HepG2 (cell line): ENCODE results near the gene RPLP2. TPM values are rescaled to one million over a fixed set of nuclear protein-coding genes. Genes with fewer than 3 reads are reported as not detected.

ENCODE experiments used
- AGO1 ChIP-seq: fragments of 200-400 bp; formaldehyde crosslinking; IDR thresholded peaks from 2 replicates; pipeline ENCODE4 v1.6.1; 2017; ENCODE audit warnings: mild to moderate bottlenecking, low read depth, low read length, moderate library complexity; ENCODE audit not compliant: poor library complexity, severe bottlenecking
- ARNT2 ChIP-seq: sonication (generic); formaldehyde crosslinking; IDR thresholded peaks from 2 replicates; pipeline ENCODE4 v1.8.0; 2022; ENCODE audit warnings: mild to moderate bottlenecking, low read depth, missing genetic modification reagents, moderate library complexity
- CSRNP2 ChIP-seq: sonication (generic); formaldehyde crosslinking; conservative IDR thresholded peaks from 2 replicates; pipeline ENCODE4 v1.8.0; 2022; ENCODE audit warnings: low read depth, missing genetic modification reagents
- FOXK2 ChIP-seq: fragments of 450-650 bp; IDR thresholded peaks from 2 replicates; pipeline ENCODE4 v1.6.1; 2016
- GTF3A ChIP-seq: sonication (generic); formaldehyde crosslinking; conservative IDR thresholded peaks from 2 replicates; pipeline ENCODE4 v1.4.0; 2020; ENCODE audit warnings: mild to moderate bottlenecking, missing genetic modification reagents
- JDP2 ChIP-seq: sonication (generic); formaldehyde crosslinking; IDR thresholded peaks from 2 replicates; pipeline ENCODE4 v1.8.1; 2022; ENCODE audit warnings: missing genetic modification reagents, borderline replicate concordance
- PATZ1 ChIP-seq: sonication (generic); formaldehyde crosslinking; IDR thresholded peaks from 2 replicates; pipeline ENCODE4 v1.4.0; 2020; ENCODE audit warnings: missing genetic modification reagents
- REPIN1 ChIP-seq: sonication (generic); formaldehyde crosslinking; IDR thresholded peaks from 2 replicates; pipeline ENCODE4 v1.8.0; 2022; ENCODE audit warnings: missing genetic modification reagents, low read depth, mild to moderate bottlenecking, borderline replicate concordance
- SNAPC4 ChIP-seq: sonication (generic); formaldehyde crosslinking; IDR thresholded peaks from 2 replicates; pipeline ENCODE4 v1.4.0; 2020; ENCODE audit warnings: mild to moderate bottlenecking, missing genetic modification reagents
- ZFP36L1 ChIP-seq: sonication (generic); formaldehyde crosslinking; IDR thresholded peaks from 2 replicates; pipeline ENCODE4 v1.8.0; 2022; ENCODE audit warnings: mild to moderate bottlenecking, missing genetic modification reagents, moderate library complexity
- ZNF275 ChIP-seq: sonication (generic); formaldehyde crosslinking; IDR thresholded peaks from 2 replicates; pipeline ENCODE4 v1.8.0; 2022; ENCODE audit warnings: missing genetic modification reagents, mild to moderate bottlenecking, inconsistent platforms, borderline replicate concordance
- polyA plus RNA-seq, 8 experiments: library from polyadenylated mRNA; depleted of rRNA in 3 of 8; stranded (reverse) in 7 of 8; unstranded in 1 of 8; fragments of >200 nt; fragmentation: Illumina TruSeq in 4 of 8; extraction: Trizol in 4 of 8; gene quantifications; 2 replicates each; pipeline versions ENCODE4 v1.2.1 to v1.2.3, GENCODE V29; 2011 to 2016; ENCODE audit warnings: low read depth in 4 of 8, missing spikeins in 1 of 8, mixed read lengths in 1 of 8; ENCODE audit not compliant: insufficient read depth in 1 of 8
- total RNA-seq, 5 experiments: library from RNA; depleted of rRNA; stranded (reverse); fragments of >200 nt; fragmentation: Illumina TruSeq; extraction: Trizol; gene quantifications; 2 replicates each; pipeline ENCODE4 v1.2.3, GENCODE V29; 2016; ENCODE audit warnings: low read depth in 1 of 5
- TF ChIP-seq, protein P1 (sequence below): IDR thresholded peaks from 2 replicates; pipeline ENCODE4 v1.6.1; 2016; ENCODE audit warnings: missing compliant biosample characterization, missing genetic modification reagents, borderline replicate concordance

RPLP2 gene
- total and polyA plus RNA-seq, 2 of the 13 experiments (the other 11 are each of a cell fraction or from before 2014, with no cell fraction given), result 978 to 2,106 TPM

DNA sequence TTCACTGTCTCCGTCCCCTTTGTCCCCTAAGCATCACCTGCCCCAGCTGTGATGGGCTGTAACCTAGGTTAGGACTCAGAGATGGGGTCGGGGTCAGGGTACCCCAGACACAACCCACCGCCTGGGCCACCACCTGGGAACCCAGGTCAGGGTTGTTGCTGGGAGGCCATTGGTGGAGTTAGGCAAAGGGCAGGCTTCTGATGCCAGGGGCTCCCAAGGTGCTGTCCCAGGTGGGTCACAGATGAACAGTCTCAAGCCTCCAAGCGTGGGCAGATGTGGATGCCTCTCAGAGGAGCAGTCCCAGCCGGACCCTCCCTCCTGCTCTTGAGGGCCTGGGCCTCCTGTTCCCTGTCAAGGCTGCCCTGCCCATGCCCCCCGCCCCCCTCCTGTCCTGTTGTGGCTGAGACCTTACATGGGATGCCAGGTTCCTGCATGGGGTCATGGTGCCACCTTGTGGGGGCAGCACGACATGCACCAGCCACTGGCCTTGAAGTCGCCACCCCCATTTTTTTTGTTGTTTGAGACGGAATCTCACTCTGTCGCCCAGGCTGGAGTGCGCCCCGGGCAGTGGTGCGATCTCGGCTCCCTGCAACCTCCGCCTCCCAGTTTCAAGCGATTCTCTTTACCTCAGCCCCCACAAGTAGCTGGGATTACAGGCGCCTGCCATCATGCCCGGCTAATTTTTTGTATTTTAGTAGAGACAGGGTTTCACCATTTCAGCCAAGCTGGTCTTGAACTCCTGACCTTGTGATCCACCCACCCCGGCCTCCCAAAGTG lies 44.6 kb upstream of the RPLP2 start (continued):
- TF ChIP-seq SNAPC4 (CRISPR knock-in tag), result no peak
- no peak for TF ChIP-seq ZNF275 (CRISPR knock-in tag)
- TF ChIP-seq CSRNP2, result no peak
- TF ChIP-seq AGO1, result peak; percentile 93
- TF ChIP-seq, protein P1, sequence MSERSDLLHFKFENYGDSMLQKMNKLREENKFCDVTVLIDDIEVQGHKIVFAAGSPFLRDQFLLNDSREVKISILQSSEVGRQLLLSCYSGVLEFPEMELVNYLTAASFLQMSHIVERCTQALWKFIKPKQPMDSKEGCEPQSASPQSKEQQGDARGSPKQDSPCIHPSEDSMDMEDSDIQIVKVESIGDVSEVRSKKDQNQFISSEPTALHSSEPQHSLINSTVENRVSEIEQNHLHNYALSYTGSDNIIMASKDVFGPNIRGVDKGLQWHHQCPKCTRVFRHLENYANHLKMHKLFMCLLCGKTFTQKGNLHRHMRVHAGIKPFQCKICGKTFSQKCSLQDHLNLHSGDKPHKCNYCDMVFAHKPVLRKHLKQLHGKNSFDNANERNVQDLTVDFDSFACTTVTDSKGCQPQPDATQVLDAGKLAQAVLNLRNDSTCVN (CRISPR knock-in tag), result no peak
- no peak for TF ChIP-seq ARNT2 (CRISPR knock-in tag)
- TF ChIP-seq GTF3A (CRISPR knock-in tag), result no peak
- peak; percentile 37; the same call in 1 of the 2 replicates for TF ChIP-seq PATZ1 (CRISPR knock-in tag)
- no peak for TF ChIP-seq REPIN1 (CRISPR knock-in tag)
- no peak for TF ChIP-seq FOXK2
- TF ChIP-seq JDP2 (CRISPR knock-in tag), result no peak
- TF ChIP-seq ZFP36L1 (CRISPR knock-in tag), result no peak
